T-helper 1 cell (primary cell): ENCODE data around the gene RAPGEF1.
A peak's percentile ranks its signal among the peaks of the same experiment; 100 is the strongest.
"Not testable (repeated sequence)": the region's sequence is repeated elsewhere in the genome, so short reads cannot be mapped to it uniquely, and the experiment has no call there.

Experiments
- DNase-seq, 5 donors: peaks; one replicate each; pipeline ENCODE4 v3.0.0-alpha.2; 2012 to 2020

Gene RAPGEF1

DNA sequence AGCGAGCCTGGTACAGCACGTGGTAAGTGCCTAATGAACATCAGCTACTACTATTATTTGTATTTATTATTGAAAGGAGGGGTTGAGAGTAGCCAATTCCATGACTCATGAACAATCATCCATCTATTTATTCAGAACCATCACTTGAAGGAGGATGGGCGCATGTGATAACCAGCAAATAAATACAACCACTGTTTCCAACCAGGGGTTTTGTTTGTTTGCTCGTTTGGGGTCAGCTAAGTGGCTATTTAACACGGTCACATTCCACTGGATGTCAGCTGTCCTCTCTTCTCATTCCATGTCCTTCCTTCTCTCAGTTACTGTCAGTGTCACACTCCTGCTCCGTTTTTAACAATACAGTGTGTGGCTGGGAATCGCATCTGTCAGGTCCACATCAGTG lies 8.6 kb downstream of the RAPGEF1 start:
- no peak for DNase-seq

DNA sequence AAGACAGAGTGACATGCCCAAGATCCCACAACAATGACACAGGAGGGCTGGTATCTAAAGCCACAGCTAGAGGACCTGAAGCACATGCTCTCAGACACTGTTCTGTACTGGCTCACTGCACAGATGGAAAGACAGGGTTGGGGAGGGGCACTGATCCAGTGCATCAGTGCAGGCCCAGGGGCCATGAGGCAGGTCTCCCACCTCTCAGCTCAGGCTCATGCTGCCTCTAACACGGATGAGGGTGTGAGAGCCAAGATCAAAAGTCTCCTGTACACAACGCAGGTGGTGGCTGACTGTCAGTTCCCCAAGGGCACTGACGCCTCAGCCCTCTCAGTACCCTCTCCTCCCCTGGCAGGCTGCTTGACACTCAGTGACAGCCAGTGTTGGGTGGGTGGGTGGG lies 10.9 kb downstream of the RAPGEF1 start:
- DNase-seq = peak; percentile 33 to 69 (median 55)

DNA sequence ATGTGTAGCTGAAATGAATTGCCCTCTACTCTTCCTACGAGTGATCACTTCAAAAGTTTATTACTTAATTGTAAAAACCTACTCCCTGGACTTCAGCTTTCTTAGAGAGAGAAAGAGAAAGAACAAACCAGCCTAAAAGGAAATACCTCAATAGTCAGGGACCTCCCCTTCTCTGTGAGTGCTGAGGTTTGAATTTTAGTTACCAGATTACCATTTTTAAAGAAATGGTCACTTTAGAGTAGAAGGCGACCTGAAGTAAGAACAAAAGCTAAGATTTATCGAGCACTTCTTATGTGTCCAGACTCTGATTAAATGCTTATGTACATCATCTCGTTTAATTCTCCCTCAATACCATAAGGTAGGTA lies 11.3 kb downstream of the RAPGEF1 start:
- peak in 1 of 5 donors; percentile 62 for DNase-seq

DNA sequence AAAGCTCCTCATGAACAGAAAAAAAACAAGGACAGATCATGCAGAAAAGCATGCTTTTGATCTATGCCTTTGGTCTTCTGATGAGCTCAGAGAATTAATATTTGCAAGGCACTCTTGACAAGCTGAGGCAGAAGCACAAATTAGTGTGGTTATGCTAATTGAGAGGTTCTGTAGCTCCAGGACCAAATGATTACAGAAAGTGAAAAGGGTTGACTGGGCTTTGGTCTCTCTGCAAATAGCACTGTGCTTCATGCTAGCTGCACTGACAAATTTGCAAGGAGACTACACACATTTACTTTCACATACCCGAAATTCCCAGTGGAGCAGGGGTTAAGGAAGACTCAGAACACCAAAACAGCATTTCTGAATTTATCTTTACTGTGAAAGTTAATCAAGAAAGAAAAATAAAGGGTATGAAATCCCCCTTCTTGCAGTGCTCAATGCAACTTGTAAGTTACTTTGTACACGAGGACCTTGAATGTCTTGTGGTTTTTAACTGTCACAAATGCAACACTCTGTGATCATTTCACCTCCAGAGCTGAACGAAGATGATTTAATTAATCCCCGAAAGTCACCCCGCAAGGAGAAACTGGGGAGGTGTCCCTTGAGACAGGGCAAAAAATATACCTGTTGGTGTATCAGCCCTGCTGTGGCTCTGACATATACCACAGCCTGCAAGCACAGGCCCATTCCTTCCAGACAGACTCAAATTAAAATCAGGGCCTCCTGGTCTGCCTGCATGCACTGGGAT lies 11.9 kb downstream of the RAPGEF1 start:
- DNase-seq = peak in 1 of 5 donors; percentile 65

DNA sequence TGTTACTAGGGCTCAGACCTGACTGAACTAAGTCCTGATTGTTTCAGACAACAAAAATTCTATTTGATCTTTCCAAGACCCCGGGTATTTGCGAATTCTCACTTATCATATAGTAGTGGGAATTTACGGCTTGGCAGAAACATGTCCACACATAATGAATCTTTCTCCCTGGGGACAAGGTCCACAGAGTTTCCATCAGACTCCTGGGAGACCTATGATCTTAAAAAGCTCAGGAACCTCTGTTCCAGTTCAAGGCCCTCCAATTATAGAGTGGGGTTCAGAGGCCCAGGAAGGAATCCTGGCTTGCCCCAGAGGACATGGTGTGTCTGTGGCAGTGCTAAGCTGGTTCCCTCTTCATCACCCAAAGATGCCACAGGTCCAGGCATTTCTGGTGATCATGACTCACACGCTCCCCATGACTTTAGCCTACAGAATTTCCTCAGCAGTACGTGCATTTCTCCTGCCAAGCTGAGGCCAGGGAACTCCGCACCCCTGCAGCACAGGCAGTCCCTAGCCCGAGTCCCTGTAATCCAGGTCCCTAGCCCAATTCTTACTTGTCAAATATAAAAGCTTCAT lies 12.6 kb downstream of the RAPGEF1 start:
- DNase-seq = no peak

DNA sequence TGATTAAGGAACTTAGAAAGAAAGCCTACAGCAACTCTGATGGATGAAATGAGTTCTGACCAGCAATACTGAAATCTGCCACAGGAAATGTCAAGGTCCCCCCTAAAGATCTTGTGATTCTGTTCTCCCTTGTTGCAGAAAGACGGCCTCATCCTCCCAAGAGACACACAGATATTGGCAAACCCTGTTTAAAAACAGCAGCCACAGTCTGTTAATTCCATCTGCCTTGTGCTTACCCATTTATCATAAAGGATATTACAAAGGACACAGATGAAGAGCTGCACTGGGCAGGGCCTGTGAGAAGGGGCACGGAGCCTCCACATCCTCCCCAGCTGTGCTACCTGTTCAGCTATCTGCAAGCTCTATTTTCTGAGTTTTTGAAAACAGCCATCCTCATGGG lies 15.2 kb downstream of the RAPGEF1 start:
- DNase-seq = no peak

DNA sequence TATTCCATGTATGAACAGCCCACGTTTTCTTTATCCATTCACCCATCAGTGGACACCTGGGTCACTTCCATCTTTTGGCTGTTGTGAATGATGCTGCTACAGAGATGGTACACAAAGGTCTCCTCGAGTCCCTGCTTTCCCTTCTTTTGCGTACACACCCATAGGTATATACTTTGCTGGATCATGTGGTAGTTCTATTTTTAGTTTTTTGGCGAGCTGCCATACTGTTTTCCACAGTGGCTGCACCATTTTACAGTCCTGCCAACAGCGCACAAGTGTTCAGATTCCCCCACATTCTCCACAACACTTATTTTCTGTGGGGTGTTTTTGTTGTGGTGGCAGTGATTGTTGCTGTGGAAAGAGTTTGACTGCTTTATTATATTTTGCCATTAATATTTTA lies 16.2 kb downstream of the RAPGEF1 start:
- DNase-seq = no peak

DNA sequence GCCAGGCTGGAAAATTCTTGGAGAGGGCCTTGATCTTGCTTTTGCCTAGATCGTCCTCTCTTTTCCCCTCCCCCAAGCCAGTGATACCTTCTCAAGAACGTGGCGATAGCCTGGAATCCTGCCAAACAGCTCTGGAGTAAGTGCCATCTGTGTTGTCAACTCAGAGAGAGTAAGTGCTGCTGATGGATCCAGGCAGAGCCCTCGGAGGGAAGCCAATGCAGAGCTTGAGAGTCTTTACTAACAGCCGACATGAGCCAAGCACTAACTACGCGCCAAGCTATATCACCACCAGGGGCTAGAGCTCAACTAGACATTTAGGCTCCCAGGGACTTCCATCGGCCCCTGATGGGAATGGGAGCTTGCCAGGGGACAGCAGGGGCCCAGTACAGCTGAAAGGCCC lies 17.6 kb downstream of the RAPGEF1 start:
- DNase-seq = no peak

DNA sequence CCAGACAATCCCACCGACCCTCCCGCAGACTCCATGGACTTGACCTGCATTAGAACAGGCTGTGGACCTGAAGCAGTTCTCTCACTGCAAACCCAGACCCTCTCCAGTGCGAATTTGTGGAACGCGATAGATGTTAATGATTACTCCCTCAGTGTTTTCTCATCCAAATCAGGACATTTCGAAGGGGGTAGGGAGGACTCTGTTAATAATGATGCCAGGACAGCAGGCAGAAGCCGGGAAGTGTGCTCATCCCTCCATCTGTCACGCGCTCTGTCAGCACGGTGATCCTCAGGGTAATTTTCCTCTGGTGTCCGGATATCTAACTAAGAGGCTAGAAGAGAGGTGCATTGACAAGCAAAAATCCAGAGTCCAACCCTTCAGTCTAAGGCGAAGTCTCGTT lies 18.8 kb downstream of the RAPGEF1 start:
- DNase-seq = no peak

DNA sequence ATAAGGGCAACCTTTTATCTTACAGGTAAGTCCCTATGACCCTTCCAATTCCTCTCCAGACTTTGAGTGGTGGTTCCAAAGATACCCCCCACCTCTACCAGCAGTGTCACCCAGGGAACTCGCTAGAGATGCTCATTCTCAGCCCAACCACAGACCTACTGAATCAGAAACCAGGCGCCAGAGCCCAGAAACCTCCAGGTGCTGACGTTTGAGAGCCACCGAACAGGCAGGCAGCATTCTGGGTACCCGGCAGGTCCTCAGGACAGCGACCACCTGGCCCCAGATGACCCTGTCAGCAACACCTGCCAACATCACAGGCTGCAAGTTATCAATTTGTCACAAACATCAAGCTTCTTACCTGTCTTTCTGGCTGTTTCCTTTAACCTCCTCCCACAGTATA lies 19.5 kb downstream of the RAPGEF1 start:
- DNase-seq = peak in 1 of 5 donors; percentile 45

DNA sequence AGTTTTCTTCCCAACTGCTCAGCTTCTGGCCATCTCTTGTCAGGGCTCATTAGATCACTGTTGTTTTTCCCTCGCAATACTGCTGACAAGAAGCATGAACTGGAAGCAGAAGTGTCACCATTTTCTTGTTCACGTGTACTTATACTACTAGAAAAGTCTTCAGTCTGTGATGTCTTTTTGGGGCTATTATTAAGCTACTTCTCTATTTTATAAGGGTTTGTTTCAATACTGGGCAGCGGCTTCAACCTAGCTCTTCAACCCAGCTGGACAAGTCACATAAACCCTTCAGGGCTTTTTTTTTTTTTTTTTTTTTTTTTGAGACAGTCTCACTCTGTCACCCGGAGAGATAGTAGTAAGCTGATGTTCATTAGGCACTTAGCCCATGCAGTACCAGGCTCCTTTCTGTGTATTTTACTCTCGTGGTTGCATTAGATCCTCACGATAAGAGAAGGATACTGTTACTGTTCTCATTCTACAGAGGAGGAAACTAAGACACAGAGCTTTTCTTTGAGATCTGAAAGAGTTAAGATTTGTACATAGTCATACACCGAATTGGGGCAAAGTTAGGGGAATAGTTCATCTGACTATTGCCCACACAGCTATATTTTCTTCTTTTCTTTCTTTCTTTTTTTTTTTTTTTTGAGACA lies 20.5 kb downstream of the RAPGEF1 start:
- peak in 1 of 5 donors; percentile 26 for DNase-seq

DNA sequence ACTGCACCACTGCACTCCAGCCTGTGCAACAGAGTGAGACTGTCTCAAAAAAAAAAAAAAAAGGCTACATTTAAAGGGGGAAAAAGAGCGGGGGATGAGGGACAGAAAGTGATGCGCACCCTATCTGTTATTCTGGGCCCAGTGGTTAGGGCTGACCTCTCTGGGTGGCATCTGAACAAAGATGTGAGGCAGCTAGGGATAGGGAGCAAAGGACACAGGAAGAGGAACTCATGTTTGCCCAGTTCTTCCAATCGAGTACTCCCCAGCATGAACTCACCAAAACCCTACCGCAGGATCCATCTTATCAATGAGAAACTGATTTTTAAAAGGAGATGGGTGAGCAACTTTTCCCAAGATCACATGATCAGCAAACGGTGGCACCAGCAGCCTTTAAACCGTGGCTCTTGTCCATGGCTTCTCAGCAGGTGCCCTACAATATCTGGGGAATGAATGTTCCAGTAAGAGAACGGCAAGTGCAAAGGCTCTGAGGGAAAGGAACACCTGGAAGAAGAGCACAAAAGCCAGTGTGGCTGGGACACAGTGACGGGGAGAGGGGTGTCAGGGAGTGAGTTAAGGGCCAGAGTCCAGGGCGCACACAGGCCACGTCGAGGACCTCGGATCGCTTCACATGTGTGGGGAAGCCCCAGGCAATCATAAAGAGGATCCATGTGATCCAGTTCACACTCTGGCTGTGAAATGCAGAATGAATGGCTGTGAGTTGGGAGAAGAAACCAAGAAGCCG lies 22.0 kb downstream of the RAPGEF1 start:
- no peak for DNase-seq

DNA sequence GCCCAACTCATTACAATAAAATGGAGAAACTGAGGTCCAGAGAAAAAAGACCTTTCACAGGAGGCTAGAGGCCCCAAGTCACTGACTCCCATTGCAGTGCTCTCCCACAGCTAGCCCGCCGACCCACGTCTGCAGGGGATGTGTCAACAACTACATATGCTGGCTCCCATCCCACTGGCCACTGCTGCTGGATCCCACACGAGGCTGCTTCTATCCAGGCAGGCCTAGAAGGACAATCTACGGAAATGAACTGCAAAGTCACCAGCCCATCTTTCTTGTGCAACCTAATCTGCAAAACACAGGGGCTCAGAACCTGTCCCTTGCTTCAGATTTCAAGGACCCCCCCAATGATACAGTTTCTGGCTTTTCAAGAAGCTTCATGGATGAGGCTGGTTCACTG lies 24.0 kb downstream of the RAPGEF1 start:
- DNase-seq = no peak

DNA sequence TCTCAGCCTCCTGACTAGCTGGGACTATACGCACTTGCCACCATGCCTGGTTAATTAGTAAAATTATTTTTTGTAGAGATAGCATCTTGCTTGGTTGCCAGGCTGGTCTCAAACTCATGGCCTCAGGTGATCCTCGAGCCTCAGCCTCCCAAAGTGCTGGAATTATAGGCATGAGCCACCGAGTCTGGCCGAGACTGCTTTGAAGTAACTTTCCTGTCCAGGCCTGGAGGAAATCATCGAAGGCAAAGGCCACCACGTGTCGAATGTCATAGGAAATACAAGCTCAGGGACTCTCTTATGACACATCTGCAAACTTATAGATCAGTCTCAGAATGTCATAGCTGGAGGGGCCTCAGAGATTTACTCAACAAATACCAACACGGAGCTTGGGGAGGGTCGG lies 25.1 kb downstream of the RAPGEF1 start:
- no peak for DNase-seq

DNA sequence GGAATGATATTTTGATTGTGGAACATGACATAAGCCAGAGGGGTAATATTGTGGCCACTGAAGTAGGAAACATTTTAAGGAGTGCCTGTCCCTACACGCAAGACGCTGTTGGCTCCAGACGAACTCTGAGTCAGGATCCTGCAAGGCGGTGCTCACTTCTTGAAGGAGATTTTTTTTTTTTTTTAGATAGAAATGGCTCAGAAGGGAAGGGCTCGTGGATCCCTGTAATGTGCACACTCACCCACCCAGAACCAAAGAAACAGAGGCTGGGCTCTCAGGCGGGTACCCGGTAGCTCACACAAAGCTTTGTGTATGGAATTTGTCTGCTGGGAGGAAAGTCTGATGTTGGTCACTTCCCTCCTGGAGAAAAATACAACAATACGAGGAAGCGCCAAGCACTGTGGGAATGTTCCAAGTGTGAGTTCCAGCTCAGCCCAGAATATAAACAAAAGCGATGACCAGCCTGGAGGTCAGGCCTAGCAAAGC lies 25.7 kb downstream of the RAPGEF1 start:
- DNase-seq = no peak

DNA sequence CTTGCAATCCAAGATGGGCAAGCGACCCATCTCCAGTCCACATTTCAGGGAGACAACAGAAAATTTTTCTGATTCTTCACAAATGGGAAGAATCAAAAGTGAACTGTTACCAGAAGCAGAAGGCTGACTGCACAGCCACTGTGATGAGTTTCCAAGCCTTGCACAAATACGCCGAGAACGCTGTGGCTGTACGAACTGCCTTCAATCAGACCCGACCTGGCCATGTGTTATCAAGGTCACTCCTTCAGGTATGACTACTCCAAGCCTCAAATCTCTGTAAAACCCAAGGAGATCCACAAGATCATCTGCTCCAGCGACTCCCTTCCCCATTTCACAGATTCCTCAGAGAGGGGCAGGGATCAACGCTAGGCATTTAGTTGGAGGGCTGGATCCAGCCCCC lies 26.9 kb downstream of the RAPGEF1 start:
- DNase-seq = no peak

DNA sequence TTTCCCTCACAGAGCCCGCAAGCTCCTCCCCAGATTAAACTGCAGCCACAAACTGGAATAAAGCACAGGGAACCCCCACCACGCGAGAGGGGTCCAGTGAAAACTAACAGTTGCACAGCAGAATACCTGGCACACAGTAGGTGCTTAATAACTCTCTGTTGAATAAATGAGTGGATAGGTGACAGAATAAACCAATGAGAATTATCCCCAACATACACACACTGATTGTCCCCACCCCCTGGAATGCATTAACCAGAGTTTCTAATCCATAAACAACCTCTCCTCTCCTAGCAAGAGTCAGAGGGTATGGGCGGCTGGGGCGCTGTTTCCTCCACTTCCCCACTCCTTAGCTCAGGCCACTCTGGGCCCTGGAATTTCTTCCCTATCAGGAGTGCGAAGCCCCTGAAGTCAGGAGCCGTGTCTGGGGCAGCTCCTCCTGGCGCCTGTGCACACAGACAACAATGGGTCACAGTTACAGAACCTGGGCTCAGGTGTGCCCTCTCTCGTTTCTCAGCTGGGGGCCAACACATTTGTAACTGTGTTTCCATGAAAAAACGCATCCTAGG lies 27.6 kb downstream of the RAPGEF1 start:
- DNase-seq = no peak

DNA sequence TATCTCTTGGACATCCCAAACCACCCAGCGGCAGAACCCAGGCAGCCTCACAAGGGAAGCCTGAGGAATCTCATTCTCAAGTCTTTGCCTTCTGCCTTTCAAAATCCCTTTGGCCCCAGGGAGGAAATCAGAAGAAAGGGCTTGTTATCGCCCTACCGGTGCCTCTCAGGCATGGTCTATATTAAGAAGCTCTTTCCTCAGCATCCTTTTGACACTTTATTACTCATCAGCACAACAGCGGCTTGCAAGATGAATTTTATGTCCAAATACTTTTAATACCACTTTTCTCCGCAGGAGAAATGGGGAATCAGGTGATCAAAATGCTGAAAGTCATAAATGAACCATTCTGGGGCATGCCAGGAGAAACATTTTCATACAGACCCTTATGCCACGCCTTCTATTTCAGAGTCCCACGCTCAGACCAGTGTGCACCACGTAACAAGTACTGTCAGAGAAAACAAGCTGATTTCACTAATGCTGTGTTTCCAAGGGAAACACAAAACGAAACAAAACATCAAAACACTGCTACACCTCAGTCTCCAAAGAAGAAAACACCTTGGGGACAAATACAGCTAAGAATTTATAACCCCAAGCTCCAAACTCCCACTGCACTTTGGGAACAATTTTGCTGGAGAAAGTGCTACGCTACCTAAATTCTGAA lies 30.0 kb downstream of the RAPGEF1 start:
- peak in 4 of 5 donors; percentile 30 to 73 (median 38) for DNase-seq

DNA sequence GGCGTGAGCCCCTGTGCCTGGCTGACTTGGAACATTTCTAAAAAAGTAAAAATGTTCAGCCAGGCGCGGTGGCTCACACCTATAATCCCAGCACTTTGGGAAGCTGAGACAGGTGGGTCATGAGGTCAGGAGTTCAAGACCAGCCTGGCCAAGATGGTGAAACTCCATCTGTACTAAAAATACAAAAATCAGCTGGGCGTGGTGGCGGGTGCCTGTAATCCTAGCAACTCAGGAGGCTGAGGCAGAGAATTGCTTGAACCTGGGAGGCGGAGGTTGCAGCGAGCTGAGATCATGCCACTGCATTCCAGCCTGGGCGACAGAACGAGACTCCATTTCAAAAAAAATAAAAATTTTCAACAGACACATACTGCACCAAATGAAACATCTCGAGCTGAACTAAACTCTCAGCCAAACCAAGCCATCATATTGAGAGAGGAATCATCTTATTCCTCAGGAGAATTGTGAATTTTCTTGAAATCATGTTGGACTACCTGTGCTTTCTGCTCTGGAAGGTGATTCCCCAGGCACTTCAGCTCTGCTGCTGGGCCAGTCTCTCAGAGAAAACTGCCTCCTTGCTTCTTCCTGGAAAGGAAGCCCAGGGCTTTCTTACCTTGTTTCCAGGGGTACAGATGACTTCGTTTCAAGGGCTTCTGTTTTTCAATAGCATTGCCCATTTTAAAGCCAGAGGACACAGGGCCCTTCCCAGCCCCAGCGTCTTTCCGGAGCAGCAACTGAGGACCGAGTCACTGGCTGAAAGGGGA lies 30.7 kb downstream of the RAPGEF1 start:
- not testable (repeated sequence) for DNase-seq

DNA sequence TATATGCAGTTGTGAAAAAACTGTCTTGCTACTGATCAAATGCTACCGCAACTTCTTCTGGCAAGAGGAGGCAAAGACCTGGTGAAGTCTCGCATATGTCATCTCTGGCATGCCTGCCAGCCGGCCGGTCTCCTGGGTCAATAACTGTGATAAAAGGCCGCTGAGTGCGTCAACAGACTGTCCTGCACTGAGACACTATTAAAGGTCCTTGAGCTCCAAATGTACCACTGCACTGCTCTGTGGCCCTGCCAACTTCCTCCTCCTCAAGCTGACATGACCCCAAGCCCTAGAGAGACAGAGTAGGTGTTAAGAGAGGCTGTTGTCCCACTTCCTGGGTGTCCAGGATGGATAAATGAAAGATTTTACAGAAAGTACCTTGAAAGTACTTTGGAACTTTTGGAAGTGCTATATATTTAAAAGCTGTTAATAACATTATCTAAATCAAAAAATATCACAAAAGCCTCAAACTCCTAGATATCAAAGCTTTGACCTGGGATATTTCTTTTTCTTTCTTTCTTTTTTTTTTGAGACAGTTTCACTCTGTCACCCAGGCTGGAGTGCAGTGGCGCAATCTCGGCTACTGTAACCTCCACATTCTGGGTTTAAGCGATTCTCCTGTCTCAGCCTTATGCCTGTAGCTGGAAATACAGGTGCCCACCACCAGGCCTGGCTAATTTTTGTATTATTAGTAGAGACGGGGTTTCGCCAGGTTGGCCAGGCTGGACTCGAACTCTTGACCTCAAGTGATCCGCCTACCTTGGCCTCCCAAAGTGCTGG lies 31.5 kb downstream of the RAPGEF1 start:
- peak in 1 of 5 donors; percentile 12 for DNase-seq

DNA sequence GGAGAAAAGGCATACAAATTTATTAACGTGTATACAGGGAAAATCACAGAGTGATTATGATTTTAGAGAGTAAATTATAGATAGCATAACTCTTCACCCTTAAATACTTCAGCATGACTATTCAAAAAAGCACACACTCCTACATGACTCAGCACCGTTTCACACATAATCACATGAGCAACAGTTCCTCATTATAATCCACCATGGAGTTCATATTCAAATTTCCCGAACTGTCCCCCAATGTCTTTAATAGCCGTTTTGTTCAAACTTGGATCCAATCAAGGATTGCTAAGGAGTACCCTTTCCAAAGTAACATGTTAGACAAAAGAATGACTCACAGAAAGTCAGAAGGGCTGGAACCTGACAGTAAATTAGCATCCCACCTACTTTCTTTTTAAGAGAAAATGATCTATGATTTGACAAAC lies 32.1 kb downstream of the RAPGEF1 start:
- DNase-seq = no peak
